HepG2 (cell line): ENCODE results near the gene NFATC3. TPM values are rescaled to one million over a fixed set of nuclear protein-coding genes. Genes with fewer than 3 reads are reported as not detected.

Source experiments
- ELF4 ChIP-seq: sonication (generic); formaldehyde crosslinking; IDR thresholded peaks from 2 replicates; pipeline ENCODE4 v1.5.0; 2020; ENCODE audit warnings: missing genetic modification reagents, mild to moderate bottlenecking, moderate library complexity, borderline replicate concordance
- HOXD1 ChIP-seq: sonication (generic); formaldehyde crosslinking; IDR thresholded peaks from 2 replicates; pipeline ENCODE4 v1.5.0; 2020; ENCODE audit warnings: missing genetic modification reagents
- KAT7 ChIP-seq: IDR thresholded peaks from 2 replicates; pipeline ENCODE4 v1.6.1; 2018; ENCODE audit warnings: borderline replicate concordance, missing compliant biosample characterization
- KLF11 ChIP-seq: IDR thresholded peaks from 2 replicates; pipeline ENCODE4 v1.6.1; 2016; ENCODE audit warnings: missing compliant biosample characterization
- MEF2D ChIP-seq: sonication (generic); formaldehyde crosslinking; IDR thresholded peaks from 2 replicates; pipeline ENCODE4 v1.5.1; 2020; ENCODE audit warnings: mild to moderate bottlenecking, missing genetic modification reagents
- MTA1 ChIP-seq: sonication (generic); formaldehyde crosslinking; IDR thresholded peaks from 2 replicates; pipeline ENCODE4 v1.4.0; 2020; ENCODE audit warnings: missing genetic modification reagents, mild to moderate bottlenecking, borderline replicate concordance
- SMAD9 ChIP-seq: sonication (generic); formaldehyde crosslinking; IDR thresholded peaks from 2 replicates; pipeline ENCODE4 v1.5.1; 2020; ENCODE audit warnings: mild to moderate bottlenecking, missing genetic modification reagents
- SMYD3 ChIP-seq: sonication (generic); formaldehyde crosslinking; IDR thresholded peaks from 2 replicates; pipeline ENCODE4 v1.8.1; 2023; ENCODE audit warnings: mild to moderate bottlenecking, missing genetic modification reagents
- SP1 ChIP-seq, 2 experiments: fragments of 450-650 bp in 1 of 2; sonication (generic) in 1 of 2; formaldehyde crosslinking in 1 of 2; IDR thresholded peaks; 2 replicates each; pipeline versions ENCODE4 v1.4.0 to v1.6.1; 2016 to 2020; ENCODE audit warnings: missing genetic modification reagents in 1 of 2
- ZNF672 ChIP-seq: sonication (generic); formaldehyde crosslinking; IDR thresholded peaks from 2 replicates; pipeline ENCODE4 v1.8.1; 2022; ENCODE audit warnings: missing genetic modification reagents
- polyA plus RNA-seq, 8 experiments: library from polyadenylated mRNA; depleted of rRNA in 3 of 8; stranded (reverse) in 7 of 8; unstranded in 1 of 8; fragments of >200 nt; fragmentation: Illumina TruSeq in 4 of 8; extraction: Trizol in 4 of 8; gene quantifications; 2 replicates each; pipeline versions ENCODE4 v1.2.1 to v1.2.3, GENCODE V29; 2011 to 2016; ENCODE audit warnings: low read depth in 4 of 8, missing spikeins in 1 of 8, mixed read lengths in 1 of 8; ENCODE audit not compliant: insufficient read depth in 1 of 8
- total RNA-seq, 5 experiments: library from RNA; depleted of rRNA; stranded (reverse); fragments of >200 nt; fragmentation: Illumina TruSeq; extraction: Trizol; gene quantifications; 2 replicates each; pipeline ENCODE4 v1.2.3, GENCODE V29; 2016; ENCODE audit warnings: low read depth in 1 of 5
- TF ChIP-seq, protein P1 (sequence below): sonication (generic); formaldehyde crosslinking; IDR thresholded peaks from 2 replicates; pipeline ENCODE4 v1.4.0; 2020; ENCODE audit warnings: mild to moderate bottlenecking, missing genetic modification reagents
- TF ChIP-seq, protein P2 (sequence below): IDR thresholded peaks from 2 replicates; pipeline ENCODE4 v1.6.1; 2016; ENCODE audit warnings: missing compliant biosample characterization, missing genetic modification reagents, borderline replicate concordance
- TF ChIP-seq, protein P3 (sequence below): sonication (generic); formaldehyde crosslinking; IDR thresholded peaks from 2 replicates; pipeline ENCODE4 v1.8.1; 2023; ENCODE audit warnings: mild to moderate bottlenecking, moderate library complexity, missing genetic modification reagents
- TF ChIP-seq, protein P4 (sequence below): sonication (generic); formaldehyde crosslinking; IDR thresholded peaks from 2 replicates; pipeline ENCODE4 v1.8.0; 2022; ENCODE audit warnings: mild to moderate bottlenecking, missing genetic modification reagents, moderate library complexity
- TF ChIP-seq, protein P5 (sequence below): IDR thresholded peaks from 2 replicates; pipeline ENCODE4 v1.6.1; 2016; ENCODE audit warnings: missing genetic modification reagents, missing compliant biosample characterization

Gene NFATC3
- total and polyA plus RNA-seq, 2 of the 13 experiments (the other 11 are each of a cell fraction or from before 2014, with no cell fraction given): 52.6 to 62.7 TPM

DNA sequence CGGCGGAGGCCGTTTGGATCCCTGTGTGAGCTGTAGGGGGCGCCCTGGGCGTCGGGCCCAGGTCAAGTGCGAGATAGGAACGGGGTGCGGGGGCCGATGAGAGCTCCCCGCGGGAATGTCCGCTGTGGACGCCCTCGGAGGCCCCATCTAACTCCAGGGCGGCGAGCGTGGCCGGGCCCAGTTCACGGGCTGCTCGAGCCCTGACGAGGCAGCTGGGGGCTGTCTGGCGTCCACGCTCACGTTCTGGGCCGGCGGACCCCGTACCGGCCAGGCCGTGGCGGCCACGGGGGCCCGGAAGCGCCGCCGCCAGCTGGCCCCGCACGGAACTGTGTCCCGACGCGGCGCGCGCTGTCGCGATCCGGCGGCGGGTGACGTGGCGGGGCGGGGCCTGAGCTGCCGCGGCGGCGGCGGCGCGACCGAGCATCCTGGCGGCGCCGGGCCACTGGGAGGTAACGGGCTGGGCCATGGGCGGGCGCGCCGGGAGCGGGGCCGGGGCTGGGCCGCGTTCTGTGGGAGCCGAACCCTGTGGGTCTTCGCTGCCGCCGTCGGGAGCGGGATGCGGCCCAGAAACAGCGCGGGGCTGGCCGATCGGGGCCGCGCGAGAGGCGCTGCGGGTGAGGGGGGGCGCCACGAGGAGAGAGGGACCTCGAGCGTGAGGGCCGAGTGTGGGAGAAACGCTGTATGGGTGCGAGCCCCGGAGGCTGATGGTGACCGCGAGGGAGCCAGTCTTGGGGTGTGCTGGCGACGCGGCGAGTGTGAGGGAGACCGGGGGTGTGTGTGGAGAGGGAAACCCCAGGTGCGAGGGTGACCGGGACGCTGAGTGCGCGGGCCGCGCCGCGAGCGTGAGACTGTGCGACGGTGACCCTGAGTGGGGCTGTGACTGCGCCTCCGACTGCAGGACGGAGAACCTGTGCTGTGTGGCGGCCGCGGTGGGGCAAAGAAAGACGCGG lies 179.2 kb downstream of the NFATC3 start, which contains the start of gene SLC7A6 (continued):
- TF ChIP-seq, protein P1, sequence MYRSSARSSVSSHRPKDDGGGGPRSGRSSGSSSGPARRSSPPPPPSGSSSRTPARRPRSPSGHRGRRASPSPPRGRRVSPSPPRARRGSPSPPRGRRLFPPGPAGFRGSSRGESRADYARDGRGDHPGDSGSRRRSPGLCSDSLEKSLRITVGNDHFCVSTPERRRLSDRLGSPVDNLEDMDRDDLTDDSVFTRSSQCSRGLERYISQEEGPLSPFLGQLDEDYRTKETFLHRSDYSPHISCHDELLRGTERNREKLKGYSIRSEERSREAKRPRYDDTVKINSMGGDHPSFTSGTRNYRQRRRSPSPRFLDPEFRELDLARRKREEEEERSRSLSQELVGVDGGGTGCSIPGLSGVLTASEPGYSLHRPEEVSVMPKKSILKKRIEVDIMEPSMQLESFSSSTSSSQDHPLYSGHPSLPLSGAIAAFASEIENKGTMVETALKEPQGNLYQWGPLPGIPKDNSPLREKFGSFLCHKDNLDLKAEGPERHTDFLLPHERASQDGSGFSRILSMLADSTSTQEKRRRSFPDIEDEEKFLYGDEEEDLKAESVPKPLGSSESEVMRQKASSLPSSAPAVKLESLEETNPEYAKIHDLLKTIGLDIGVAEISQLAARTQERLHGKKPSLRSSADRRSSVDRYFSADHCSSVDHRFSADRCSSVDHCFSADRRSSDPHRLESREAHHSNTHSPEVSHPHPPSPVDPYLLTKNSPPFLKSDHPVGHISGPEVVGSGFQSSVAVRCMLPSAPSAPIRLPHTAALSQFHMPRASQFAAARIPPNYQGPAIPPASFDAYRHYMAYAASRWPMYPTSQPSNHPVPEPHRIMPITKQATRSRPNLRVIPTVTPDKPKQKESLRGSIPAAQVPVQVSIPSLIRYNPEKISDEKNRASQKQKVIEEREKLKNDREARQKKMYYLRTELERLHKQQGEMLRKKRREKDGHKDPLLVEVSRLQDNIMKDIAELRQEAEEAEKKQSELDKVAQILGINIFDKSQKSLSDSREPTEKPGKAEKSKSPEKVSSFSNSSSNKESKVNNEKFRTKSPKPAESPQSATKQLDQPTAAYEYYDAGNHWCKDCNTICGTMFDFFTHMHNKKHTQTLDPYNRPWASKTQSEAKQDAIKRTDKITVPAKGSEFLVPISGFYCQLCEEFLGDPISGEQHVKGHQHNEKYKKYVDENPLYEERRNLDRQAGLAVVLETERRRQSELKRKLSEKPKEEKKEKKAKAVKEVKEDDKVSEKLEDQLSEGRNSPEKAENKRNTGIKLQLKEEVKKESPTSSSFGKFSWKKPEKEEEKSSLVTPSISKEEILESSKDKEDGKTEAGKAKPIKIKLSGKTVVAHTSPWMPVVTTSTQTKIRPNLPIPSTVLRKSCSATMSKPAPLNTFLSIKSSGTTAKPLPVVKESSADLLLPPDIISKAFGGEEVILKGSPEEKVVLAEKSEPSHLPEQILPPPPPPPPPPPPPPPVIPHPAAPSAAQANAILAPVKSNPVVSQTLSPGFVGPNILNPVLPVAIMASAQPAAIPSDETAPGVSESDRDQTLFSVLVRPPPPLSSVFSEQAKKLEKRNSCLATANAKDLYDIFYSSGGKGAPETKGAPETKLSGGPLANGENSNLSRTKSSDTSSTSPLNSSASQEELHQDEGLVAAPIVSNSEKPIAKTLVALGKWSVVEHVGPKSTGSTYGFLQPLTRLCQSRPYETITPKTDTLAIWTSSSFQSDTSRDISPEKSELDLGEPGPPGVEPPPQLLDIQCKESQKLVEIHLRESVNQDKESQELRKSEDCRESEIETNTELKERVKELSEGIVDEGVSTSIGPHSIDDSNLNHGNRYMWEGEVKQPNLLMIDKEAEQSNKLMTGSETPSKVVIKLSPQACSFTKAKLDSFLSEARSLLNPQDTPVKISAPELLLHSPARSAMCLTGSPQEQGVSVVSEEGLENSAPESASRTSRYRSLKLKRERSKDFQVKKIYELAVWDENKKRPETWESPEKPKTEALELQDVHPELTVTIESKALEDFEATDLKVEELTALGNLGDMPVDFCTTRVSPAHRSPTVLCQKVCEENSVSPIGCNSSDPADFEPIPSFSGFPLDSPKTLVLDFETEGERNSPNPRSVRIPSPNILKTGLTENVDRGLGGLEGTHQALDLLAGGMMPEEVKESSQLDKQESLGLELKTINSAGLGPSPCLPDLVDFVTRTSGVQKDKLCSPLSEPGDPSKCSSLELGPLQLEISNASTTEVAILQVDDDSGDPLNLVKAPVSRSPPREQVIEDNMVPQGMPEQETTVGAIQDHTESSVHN (CRISPR knock-in tag): peak; percentile 57
- TF ChIP-seq, protein P2, sequence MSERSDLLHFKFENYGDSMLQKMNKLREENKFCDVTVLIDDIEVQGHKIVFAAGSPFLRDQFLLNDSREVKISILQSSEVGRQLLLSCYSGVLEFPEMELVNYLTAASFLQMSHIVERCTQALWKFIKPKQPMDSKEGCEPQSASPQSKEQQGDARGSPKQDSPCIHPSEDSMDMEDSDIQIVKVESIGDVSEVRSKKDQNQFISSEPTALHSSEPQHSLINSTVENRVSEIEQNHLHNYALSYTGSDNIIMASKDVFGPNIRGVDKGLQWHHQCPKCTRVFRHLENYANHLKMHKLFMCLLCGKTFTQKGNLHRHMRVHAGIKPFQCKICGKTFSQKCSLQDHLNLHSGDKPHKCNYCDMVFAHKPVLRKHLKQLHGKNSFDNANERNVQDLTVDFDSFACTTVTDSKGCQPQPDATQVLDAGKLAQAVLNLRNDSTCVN (CRISPR knock-in tag): 0 out of 2 replicates have a peak, but pooled peaks have one; percentile 36
- TF ChIP-seq, protein P3, sequence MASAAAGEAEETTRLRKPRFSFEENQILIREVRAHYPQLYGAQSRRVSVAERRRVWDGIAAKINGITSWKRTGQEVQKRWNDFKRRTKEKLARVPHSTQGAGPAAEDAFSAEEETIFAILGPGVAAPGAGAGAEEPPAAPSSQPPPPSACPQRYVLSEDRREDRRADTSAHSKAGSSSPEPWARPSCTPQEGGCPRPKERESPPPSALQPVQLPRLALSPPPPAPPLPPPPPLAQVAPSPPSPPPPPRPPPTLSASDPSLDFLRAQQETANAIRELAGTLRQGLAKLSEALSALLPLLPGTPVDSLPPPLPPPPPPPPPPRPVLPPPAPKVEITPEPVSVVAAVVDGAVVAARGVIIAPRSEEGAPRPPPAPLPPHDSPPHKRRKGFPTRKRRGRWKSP (CRISPR knock-in tag): no peak; the same call in 1 of the 2 replicates
- TF ChIP-seq, protein P4, sequence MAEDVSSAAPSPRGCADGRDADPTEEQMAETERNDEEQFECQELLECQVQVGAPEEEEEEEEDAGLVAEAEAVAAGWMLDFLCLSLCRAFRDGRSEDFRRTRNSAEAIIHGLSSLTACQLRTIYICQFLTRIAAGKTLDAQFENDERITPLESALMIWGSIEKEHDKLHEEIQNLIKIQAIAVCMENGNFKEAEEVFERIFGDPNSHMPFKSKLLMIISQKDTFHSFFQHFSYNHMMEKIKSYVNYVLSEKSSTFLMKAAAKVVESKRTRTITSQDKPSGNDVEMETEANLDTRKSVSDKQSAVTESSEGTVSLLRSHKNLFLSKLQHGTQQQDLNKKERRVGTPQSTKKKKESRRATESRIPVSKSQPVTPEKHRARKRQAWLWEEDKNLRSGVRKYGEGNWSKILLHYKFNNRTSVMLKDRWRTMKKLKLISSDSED: no peak
- TF ChIP-seq KAT7 (CRISPR knock-in tag) (peak; percentile 80; the same call in 1 of the 2 replicates), MEF2D (CRISPR knock-in tag) (no peak; the same call in 1 of the 2 replicates), KLF11 (CRISPR knock-in tag) (0 out of 2 replicates have a peak, but pooled peaks have one; percentile 56), SP1 (IDR thresholded peaks at IDR 0.05) (no peak; the same call in 1 of the 2 replicates), SP1 (CRISPR knock-in tag; IDR thresholded peaks at IDR 0.05) (peak; percentile 57; the same call in 1 of the 2 replicates), MTA1 (CRISPR knock-in tag) (peak; percentile 39; the same call in 1 of the 2 replicates), HOXD1 (0 out of 2 replicates have a peak, but pooled peaks have one; percentile 4), ELF4 (CRISPR knock-in tag) (no peak), ZNF672 (CRISPR knock-in tag) (no peak), SMAD9 (CRISPR knock-in tag) (no peak), SMYD3 (CRISPR knock-in tag) (no peak)
- TF ChIP-seq, protein P5, sequence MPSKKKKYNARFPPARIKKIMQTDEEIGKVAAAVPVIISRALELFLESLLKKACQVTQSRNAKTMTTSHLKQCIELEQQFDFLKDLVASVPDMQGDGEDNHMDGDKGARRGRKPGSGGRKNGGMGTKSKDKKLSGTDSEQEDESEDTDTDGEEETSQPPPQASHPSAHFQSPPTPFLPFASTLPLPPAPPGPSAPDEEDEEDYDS (CRISPR knock-in tag): peak; percentile 38; the same call in 1 of the 2 replicates
